HG03571 (cell line): ENCODE data around the gene CD164.

Source experiments
- ATAC-seq: cut with Tn5 transposase; IDR thresholded peaks from one replicate; pipeline ENCODE4 v1.9.1; 2021; ENCODE audit not compliant: unreplicated experiment

The CD164 gene

DNA sequence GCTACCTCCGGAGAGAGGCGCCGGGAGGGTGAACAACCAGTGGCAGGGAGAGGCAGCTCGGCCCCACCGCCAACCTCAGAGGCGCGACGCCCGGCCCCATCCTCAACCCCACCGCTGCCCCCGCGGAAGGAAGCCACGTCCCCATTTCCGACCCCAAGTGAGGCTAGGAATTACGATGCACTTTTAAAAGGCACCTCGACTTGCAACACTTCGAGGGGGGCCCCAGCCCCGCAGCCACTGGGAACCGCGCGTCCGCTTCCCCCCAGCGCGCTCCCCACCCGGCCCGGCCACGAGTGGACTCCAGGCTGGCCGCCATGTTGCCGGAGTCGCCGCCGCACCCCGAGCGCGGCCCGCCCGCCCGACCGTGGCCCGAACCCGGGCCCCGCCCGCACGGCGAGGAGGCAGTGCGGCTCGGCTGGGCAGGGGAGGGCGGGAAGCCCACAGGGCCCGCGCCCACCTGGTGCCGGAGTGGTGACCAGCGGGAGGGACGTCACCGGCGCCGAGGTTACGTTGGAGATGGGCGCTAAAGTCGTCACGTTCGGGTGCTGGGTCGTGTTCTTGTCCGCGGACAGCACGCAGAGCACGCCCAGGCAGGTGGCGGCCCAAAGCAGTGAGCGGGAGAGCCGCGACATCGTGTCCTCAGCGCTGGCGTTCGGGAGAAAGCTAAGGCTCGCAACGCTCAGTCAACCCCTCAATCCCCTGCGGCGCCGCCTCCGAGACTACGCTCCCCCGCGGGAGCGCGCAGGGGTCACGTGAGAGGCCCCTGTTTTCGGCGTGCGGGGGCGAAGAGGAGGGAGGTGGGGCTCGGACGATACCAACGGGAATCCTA is at the start of gene CD164:
Gene CD164, minus strand, starts transcription at position 721 of the 829 bp plus-strand sequence. Its CDS starts 89 bp downstream, at position 632.
- ATAC-seq: peak; percentile 46

DNA sequence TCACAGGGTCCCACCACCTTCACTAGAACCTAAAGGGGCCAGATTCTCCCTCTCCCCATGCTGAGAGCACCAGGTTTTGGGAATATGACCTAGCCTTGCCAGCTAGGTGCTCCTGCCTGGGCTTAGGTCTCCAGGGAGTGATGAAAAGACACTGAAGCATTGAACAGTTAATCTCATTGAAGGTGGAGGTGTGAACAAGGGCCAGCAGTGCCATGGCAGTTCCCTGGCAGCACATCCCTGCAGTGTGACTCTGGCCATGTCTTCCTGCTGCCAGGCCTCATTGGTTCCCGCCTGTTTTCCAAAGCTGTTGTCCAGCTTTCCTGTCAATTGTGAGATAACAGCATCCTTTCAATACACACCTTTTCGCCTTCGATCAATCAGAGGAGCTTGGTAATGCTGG is 47.2 kb upstream of the CD164 start:
- ATAC-seq: no peak

GRCh38 chr6:109428889-109429477 is 46.7 kb upstream of the CD164 start:
- ATAC-seq: no peak

- ATAC-seq: no peak
Observed at GRCh38 chr6:109424946-109425345, 42.7 kb upstream of the CD164 start.

DNA sequence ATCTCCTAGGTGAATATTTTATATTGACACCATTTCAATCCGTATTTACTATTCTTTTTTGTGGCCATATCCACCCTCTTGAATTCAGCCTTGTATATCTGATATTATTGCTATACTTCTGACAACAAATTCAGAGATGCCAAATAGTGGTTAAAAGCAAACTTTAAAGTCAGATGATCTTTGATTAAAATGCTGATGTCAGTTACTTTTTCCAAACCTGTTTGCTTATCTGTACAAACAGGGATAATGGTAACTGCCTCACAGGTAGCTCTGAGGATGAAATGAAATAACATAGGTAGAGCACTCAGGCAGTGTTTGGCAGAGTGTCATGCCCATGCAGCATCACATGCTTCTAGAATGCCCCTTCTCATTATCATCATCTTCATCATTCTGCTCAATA is 38.9 kb upstream of the CD164 start:
- no peak for ATAC-seq

DNA sequence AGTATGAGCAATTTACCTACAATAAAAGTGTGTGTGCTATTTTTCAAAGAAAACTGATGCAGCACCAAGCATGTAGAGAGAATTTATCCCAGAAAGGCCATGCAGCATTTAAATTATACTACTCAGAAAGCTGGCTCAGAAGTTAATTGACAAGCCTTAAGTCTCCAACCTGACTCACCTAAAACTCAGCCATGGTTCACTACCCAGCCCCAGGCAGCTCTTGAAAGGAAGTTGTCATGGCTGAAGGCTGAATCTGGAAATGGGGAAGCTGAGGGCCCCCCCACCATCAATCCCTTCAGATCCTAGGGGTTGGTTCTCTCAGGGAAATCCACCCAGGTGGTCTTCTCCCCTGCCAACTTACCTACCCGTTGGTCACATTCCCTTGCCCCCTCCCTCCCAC is 38.5 kb upstream of the CD164 start:
- no peak for ATAC-seq

- no peak for ATAC-seq
Observed at GRCh38 chr6:109417646-109418045, 35.4 kb upstream of the CD164 start.

GRCh38 chr6:109411034-109411433 is 28.8 kb upstream of the CD164 start:
- no peak for ATAC-seq

GRCh38 chr6:109406196-109406595 is 23.9 kb upstream of the CD164 start:
- ATAC-seq: no peak

DNA sequence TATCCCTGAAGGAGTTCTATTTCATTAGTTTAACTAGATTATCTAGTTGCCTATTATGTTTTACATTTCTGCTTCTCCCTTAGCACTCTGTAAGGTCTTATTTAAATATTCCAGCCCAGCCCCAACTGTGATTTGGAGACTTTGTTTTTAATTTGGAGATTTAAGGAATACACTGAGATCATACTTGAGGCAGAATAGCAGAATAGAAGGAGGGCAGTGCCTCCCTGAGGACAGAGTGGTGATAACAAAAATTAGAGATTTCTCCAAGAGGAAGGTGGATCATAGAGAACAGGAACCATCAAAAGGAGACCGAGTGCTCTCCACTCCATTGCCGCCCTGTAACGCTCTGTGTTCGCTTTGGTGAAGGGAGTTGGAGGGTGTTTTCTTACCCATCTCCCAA is 14.8 kb upstream of the CD164 start:
- no peak for ATAC-seq

- no peak for ATAC-seq
Observed at GRCh38 chr6:109396046-109396718, 13.9 kb upstream of the CD164 start.

DNA sequence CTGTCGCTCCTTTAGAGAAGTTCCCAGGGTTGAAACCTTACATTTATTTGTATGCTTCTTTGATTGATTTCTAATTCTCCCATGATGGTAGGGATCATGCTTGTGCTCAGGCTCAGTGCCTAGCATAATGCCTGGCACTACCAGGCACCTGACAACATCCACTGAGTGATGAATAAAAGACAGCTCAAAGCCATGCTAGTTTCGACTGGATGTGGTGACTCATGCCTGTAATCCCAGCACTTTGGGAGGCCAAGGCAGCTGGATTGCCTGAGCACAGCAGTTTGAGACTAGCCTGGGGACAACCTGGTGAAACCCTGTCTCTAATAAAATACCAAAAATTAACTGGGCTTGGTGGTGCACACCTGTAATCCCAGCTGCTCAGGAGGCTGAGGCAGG is 11.6 kb upstream of the CD164 start:
- no peak for ATAC-seq

DNA sequence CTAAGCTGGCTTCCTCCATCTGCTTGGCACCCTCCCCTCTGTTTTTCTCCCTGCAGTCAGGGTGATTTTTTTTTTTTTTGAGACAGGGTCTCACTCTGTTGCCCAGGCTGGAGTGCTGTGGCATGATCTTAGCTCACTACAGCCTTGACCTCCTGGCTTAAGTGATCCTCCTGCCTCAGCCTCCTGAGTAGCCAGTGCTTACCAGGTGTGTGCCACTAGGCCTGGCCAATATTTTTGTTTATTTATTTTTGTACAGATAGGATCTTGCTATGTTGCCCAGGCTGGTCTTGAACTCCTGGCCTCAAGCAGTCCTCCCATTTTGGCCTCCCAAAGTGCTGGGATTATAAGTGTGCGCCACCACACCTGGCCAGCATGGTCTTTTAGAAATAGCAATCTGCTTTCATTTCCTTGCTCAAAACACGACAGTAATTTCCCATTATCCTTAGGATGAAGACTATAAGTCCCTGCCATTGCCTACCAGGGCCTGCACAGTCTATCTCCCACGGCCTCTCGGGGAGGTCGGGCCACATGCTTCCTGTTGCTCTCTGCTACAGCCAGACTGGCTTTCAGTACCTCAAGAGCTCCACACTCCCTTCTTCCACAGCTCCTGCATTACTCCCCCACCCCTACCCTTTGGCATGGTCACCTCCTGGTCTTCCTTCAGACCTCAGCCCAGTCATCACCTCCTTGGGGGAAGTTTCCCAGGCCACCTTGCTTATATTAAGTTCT is 11.1 kb upstream of the CD164 start:
- no peak for ATAC-seq

DNA sequence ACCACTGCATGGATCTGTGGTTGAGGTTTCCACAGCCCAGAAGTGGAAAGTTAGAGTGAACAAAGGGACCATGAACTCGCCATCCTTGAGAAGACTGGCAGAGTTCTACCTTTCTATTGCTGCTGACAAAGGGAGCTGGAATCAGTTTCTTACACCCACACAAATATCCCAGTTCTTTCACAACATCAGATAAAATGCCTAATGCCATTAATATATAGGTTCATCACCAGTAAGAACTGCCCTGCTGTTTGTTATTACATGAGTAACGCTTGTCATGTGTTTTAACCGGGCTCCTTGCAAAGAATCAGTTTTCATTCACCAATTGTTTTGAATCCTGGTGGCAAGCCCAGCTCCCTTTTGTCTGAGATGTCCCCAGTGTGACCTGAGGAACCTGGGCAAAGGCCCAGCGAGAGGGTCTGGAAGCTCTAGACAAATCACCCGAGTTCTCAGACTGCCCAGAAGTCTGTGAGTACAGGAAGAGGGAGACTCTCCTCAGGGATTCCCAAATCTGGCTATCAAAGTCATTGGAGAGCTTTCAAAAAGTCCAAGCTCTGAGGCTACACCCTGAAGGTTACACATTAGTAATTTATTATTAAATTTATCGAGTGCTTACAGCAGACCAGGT is 7.5 kb upstream of the CD164 start:
- no peak for ATAC-seq

DNA sequence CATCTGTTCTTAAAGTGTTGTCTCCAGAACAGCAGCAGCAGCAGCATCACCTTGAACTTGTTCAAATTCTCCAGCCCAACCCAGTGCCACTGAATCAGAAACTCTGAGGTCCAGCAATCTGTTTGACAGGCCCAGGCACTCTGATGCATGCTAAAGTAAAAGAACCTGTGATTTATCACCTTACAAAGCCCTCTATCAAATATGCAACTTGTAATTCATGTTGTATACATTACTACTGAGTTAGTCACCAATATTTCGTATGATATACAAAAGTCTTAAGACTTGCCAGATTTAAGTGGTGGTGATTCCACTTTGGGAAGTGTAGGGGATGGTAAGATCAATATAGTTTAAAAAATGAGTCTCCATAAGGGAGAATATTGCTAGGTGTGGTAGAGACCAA is 6.0 kb upstream of the CD164 start:
- no peak for ATAC-seq

DNA sequence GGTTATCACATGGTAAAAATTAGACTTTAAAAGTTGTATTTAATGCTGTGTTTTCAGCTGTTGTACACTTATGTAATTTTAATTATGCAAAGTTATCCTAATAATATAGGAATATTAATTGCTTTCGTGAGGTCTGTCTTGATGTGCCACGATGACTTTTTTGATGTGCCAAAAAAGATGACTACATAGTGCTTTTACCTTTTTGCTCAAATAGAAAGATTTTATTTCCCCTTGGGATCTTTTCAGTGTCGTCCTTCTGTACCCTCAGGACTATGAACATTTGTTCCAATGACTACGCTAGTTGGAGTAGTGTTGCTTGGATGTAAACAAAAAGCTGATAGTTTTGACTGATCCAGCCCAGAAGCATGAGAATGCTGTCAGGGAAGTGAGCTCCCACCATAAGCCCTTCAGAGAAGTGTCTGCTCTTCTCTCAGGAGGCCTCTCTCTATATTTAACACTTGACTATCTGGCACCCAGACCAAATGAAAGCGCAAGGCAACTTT is 1.2 kb upstream of the CD164 start:
- ATAC-seq: no peak

DNA sequence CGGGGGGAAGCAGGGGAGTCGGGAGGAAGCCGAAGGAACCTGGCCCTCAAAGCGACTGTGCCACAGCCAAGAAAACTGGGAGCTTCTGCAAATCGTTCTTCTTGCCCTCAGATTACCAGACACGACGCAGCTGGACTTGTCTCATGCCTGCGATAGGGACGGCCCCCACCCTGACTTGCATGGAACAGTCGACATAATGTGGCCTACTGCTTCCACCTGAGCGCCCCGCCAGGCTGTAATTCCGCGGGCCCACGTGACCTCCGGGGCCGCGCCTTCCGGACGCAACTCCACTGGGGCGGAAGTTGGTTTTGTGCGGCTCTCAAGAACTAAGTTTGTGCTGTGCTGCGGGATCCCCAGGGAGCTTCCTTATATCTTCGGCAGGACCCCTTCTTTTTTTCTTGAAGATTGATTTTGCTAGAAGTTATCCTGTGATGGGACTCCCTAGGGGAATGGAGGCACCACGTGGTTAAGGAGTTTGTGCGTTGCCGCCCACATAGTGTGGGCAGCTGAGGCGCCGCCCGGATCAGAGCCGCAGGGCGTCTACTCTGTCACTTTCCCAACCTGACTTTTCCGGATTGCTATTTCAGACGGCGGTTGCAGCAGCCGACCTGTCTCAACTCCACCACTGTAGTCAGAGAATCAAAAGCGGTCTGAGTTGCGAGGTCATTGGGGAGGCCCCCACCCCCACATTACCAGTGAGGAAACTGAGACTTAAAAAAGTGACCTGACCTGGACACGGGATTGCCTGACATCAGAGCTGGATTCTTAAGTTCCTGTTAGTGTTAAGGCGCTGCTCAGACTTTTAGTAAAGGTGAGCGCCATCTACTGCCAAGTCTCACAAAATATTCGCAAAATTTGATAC is 540 bp upstream of the CD164 start:
- peak; percentile 61 for ATAC-seq

DNA sequence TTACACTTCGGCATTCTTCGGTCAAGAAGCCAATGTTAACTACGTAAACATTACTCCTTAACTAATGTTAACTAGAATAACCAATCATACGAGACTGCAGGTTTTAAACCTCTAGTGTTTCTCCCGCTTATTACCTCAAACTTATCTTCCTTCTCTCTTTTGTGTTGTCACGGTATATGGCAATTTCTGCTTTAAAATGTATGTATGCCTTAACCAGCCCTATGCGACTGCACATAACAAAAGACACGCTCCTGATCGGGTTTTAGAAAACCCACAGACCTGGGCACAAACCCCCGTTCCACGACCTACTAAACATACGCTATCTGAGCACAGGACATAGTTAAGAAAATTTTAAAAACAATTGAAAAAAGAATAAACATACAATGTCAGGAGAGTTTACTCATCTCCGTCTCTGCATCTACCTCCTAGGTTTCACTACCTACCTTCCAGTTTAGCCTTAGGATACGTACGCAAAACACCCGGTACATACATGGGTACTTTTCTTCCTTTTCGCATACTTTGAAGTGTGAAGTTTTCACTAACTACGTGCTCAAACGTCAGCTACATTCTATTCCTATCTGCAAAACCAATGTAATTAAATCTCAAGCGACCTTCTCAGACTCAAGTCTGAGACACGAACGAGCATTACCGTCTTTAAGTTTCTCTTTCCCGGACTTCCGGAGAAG is 1.1 kb downstream of the CD164 start:
- ATAC-seq: no peak

DNA sequence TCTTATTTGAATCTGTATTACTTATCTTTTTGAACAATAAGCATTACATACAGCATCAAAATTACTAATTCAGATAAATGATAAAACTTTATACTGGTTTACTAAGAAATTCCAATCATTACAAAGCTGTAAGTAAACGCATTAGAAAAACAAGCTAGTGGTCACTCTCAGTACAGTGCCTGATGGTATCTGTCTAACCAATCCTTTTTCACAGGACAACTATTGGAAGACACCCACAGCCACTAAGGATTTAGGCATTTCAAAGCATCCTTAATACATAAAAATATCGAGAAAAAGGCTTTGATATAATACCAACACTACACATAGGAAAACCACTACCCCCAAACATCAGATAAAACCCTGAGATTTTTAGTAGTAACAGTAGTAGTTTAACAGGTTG is 2.6 kb downstream of the CD164 start:
- no peak for ATAC-seq
